GM21390 (cell line): ENCODE data around the gene SMC4.
"Not testable (repeated sequence)": the region's sequence is repeated elsewhere in the genome, so short reads cannot be mapped to it uniquely, and the experiment has no call there.

Experiments used
- ATAC-seq: cut with Tn5 transposase; IDR thresholded peaks from one replicate; pipeline ENCODE4 v1.9.1; 2021; ENCODE audit not compliant: unreplicated experiment

SMC4 gene

GRCh38 chr3:160399125-160400029, at the start of gene SMC4, which contains the start of gene IFT80:
Gene SMC4, plus strand, starts transcription at chr3:160399650. Its CDS starts 1,177 bp downstream, at chr3:160400827.
Gene IFT80, minus strand, starts transcription at chr3:160399225. Its CDS starts 14,625 bp downstream, at chr3:160384600.
- ATAC-seq, result peak; percentile 93

DNA sequence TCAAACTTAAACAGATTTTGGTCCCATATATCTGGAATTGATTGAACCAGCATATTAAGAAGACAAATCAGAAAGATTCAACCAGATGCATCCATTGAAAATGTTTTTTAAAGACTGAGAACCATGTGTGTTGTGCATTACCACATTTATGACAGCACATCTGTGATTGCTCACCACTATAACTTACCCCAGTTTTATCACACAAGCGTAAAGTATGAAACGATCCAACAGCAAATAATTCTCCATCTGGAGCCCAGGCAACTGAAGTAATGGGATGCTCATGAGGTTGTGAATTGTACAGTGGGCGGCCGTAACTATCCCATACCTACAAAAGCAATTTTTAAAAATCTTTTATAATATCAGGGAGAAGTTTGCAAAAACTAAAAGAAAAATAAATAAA, 43.6 kb upstream of the SMC4 start:
- ATAC-seq, result no peak

- ATAC-seq, result not testable (repeated sequence)
Measured at GRCh38 chr3:160362896-160363295, 36.6 kb upstream of the SMC4 start.

- no peak for ATAC-seq
Measured at GRCh38 chr3:160365869-160366522, 33.5 kb upstream of the SMC4 start.

GRCh38 chr3:160368804-160369203, 30.6 kb upstream of the SMC4 start:
- no peak for ATAC-seq

GRCh38 chr3:160369784-160370183, 29.7 kb upstream of the SMC4 start:
- ATAC-seq, result no peak

- no peak for ATAC-seq
Measured at GRCh38 chr3:160370987-160371857, 28.2 kb upstream of the SMC4 start.

- no peak for ATAC-seq
Measured at GRCh38 chr3:160372780-160373179, 26.7 kb upstream of the SMC4 start.

GRCh38 chr3:160373655-160374054, 25.8 kb upstream of the SMC4 start:
- ATAC-seq, result no peak

GRCh38 chr3:160374472-160374871, 25.0 kb upstream of the SMC4 start:
- no peak for ATAC-seq

GRCh38 chr3:160374925-160375324, 24.5 kb upstream of the SMC4 start:
- ATAC-seq, result no peak

- ATAC-seq, result no peak
Measured at GRCh38 chr3:160376681-160377080, 22.8 kb upstream of the SMC4 start.

DNA sequence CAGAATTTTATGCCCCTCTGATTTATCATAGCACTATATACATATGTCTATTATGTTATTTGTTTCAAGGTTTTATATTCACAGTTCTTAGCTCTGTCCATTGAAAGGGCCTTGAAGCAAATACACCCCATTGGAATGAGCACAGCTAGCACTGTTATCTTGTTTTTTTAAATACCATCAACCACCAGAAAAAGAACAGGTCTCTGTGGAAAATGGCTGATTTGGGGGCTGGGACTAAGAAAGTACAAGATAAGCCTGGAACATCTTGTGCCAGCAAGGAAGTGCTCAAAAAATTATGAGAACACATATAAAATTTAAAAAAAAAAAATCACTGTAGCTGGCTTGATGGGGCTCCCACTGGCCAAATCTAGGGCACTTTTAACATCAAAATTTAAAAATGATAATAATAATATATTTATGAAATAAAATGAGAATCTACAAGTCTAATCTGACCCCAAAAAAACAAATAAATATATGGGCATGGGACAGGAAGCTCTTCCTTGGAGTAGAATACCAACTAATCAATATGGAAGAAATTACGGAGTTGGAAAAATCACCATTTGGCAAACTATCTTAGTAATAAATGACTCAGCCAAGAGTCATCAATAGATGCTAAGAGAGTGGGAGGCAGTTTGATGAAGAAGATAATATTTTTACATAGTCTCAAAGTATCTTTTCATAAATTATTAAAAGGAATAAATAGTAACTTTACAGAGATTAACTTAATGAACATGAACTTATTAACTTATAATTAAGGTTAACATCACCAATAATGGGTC, 20.9 kb upstream of the SMC4 start:
- no peak for ATAC-seq

GRCh38 chr3:160379628-160380214, 19.7 kb upstream of the SMC4 start:
- ATAC-seq, result no peak

- ATAC-seq, result no peak
Measured at GRCh38 chr3:160381470-160381869, 18.0 kb upstream of the SMC4 start.

DNA sequence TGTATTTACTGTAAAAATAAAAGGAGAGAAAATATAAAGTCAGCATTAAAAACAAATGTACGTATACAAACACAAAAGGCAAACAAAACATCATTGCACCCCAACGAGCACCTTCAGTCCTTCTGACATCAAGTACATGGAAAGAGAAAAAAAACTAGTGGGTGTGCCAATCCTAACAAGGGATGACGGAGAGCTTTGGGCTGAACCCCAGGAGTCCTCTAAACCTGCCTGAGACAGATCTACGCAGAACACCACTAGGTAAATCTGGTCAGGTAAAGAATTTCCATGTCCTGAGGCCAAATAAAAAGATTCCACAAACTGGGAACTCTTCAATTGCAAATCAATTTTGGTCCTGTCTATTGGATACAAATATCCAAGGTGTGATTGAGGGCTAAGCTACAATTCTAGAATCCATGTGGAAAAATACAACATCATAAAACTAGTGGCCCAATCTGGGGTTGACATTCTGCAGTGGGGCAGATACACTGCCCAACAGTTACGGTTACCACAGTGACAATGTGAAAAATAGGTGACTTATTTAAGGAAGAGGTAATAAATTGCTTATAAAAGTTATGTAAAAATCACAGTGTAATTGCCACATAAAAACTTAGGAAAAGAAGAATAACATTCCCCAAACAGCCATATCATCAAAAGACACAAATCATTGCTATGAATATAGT, 14.7 kb upstream of the SMC4 start:
- ATAC-seq, result no peak

DNA sequence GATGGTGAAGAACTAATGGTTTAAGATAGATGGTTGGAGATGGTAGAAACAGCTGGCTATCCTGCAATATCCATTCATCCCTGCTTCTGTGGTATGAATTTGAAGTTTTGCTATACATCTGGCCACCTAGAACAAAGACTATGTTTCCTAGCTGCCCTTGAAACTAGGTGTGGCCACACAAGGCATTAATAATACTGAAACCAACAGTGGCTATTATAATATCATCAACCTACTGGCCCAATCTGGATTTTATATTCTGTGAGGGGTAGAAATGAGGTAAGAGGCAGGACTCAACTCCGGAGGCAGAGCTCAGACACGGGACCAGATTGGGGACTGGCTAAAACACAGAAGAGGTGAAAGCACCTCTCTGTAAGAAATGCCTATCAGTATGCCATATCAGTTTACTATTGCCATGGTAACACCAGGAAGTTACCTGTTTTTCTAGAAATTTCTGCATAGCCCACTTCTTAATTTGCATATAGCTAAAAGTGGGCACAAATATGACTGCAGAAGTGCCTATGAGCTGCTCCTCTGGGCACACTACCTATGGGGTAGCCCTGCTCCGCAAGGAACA, 8.8 kb upstream of the SMC4 start:
- no peak for ATAC-seq

GRCh38 chr3:160392798-160393197, 6.7 kb upstream of the SMC4 start:
- no peak for ATAC-seq

- ATAC-seq, result no peak
Measured at GRCh38 chr3:160393346-160394008, 6.0 kb upstream of the SMC4 start.
